CD14-positive monocyte (primary cell): Measurements from ENCODE around the gene ANKRD44. TPM values are rescaled to one million over a fixed set of nuclear protein-coding genes. Genes with fewer than 3 reads are reported as not detected.

ENCODE experiments used
- DNase-seq, 3 donors: peaks; one replicate each; pipeline ENCODE4 v3.0.0-alpha.2; 2011 to 2022
- H2AFZ ChIP-seq: 2 replicates; pipeline ENCODE4 v1.6.0; 2012; ENCODE audit warnings: mild to moderate bottlenecking, low read depth, low read length, inconsistent platforms; ENCODE audit not compliant: insufficient read depth, poor library complexity, severe bottlenecking
- H3K27ac ChIP-seq, 2 donors: 1 replicate in 1 of 2; 2 replicates in 1 of 2; pipeline ENCODE4 v1.5.1; 2012 to 2013; ENCODE audit warnings: low read length in 2 of 2, control low read depth in 1 of 2, inconsistent platforms in 1 of 2, low read depth in 1 of 2, mild to moderate bottlenecking in 1 of 2
- H3K27me3 ChIP-seq, 2 donors: one replicate each; pipeline versions ENCODE4 v1.6.0 to v1.6.1; 2011 to 2013; ENCODE audit warnings: low read length in 2 of 2; ENCODE audit not compliant: control insufficient read depth in 2 of 2, insufficient read depth in 2 of 2
- H3K36me3 ChIP-seq, 2 donors: replicated peaks in 1 of 2; 1 replicate in 1 of 2; 2 replicates in 1 of 2; pipeline versions ENCODE4 v1.5.1 to v1.6.1; 2012 to 2013; ENCODE audit warnings: low read length in 2 of 2, control low read depth in 1 of 2, inconsistent platforms in 1 of 2, mild to moderate bottlenecking in 1 of 2; ENCODE audit not compliant: insufficient read depth in 2 of 2, control insufficient read depth in 1 of 2
- H3K4me1 ChIP-seq, 2 donors: 1 replicate in 1 of 2; 2 replicates in 1 of 2; pipeline versions ENCODE4 v1.5.1 to v1.6.1; 2012 to 2013; ENCODE audit warnings: low read length in 2 of 2, control low read depth in 1 of 2, inconsistent platforms in 1 of 2, mild to moderate bottlenecking in 1 of 2, moderate library complexity in 1 of 2; ENCODE audit not compliant: insufficient read depth in 2 of 2, control insufficient read depth in 1 of 2
- H3K4me2 ChIP-seq: replicated peaks from 2 replicates; pipeline ENCODE3; 2012; ENCODE audit warnings: low read length, moderate library complexity, mild to moderate bottlenecking; ENCODE audit not compliant: poor library complexity, severe bottlenecking; ENCODE audit errors: extremely low read depth
- H3K4me3 ChIP-seq, 3 experiments: fragments of 200-600 bp in 1 of 3; sonication (generic) in 1 of 3; replicated peaks in 1 of 3; 1 replicate in 2 of 3; 2 replicates in 1 of 3; pipeline ENCODE4 v1.5.1; 2011 to 2013; ENCODE audit warnings: low read length in 3 of 3, mild to moderate bottlenecking in 3 of 3, control low read depth in 2 of 3, low read depth in 2 of 3, inconsistent platforms in 1 of 3, moderate library complexity in 1 of 3
- H3K79me2 ChIP-seq: 2 replicates; pipeline ENCODE4 v1.6.0; 2012; ENCODE audit warnings: mild to moderate bottlenecking, control low read depth, inconsistent platforms, low read length, moderate library complexity; ENCODE audit not compliant: insufficient read depth
- H3K9ac ChIP-seq: 2 replicates; pipeline ENCODE4 v1.6.0; 2017; ENCODE audit warnings: low read length, mild to moderate bottlenecking; ENCODE audit not compliant: insufficient read depth, poor library complexity, severe bottlenecking
- H3K9me3 ChIP-seq, 2 donors: replicated peaks in 1 of 2; 1 replicate in 1 of 2; 2 replicates in 1 of 2; pipeline versions ENCODE4 v1.5.1 to v1.6.1; 2012 to 2013; ENCODE audit warnings: low read length in 2 of 2, control low read depth in 1 of 2; ENCODE audit not compliant: control insufficient read depth in 1 of 2, insufficient read depth in 1 of 2
- H4K20me1 ChIP-seq: 2 replicates; pipeline ENCODE4 v1.6.0; 2012; ENCODE audit warnings: mild to moderate bottlenecking, low read length, control low read depth, moderate library complexity; ENCODE audit not compliant: insufficient read depth
- H3K27ac Mint-ChIP-seq, 7 donors: one replicate each; pipeline ENCODE4 v1.8.0; 2020; ENCODE audit warnings: mild to moderate bottlenecking in 7 of 7, mixed read lengths in 7 of 7, moderate library complexity in 6 of 7, inconsistent platforms in 2 of 7
- H3K27me3 Mint-ChIP-seq, 3 donors: one replicate each; pipeline ENCODE4 v1.8.0; 2021 to 2022; ENCODE audit warnings: low read depth in 3 of 3, mild to moderate bottlenecking in 3 of 3, mixed read lengths in 3 of 3, moderate library complexity in 3 of 3, inconsistent platforms in 1 of 3
- H3K36me3 Mint-ChIP-seq, 2 donors: one replicate each; pipeline ENCODE4 v1.8.0; 2020; ENCODE audit warnings: mixed read lengths in 2 of 2, inconsistent platforms in 1 of 2, mild to moderate bottlenecking in 1 of 2
- H3K4me1 Mint-ChIP-seq: one replicate; pipeline ENCODE4 v1.8.0; 2020; ENCODE audit warnings: mild to moderate bottlenecking, mixed read lengths
- H3K4me3 Mint-ChIP-seq, 2 donors: one replicate each; pipeline ENCODE4 v1.8.0; 2020; ENCODE audit warnings: mild to moderate bottlenecking in 2 of 2, mixed read lengths in 2 of 2, moderate library complexity in 1 of 2
- H3K9me3 Mint-ChIP-seq, 7 donors: one replicate each; pipeline ENCODE4 v1.8.0; 2020 to 2022; ENCODE audit warnings: mixed read lengths in 7 of 7, mild to moderate bottlenecking in 6 of 7, moderate library complexity in 6 of 7, inconsistent platforms in 2 of 7
- WGBS: methylation state at CpG from one replicate; pipeline ENCODE4 v1.1.5; 2013; ENCODE audit warnings: missing lambda C conversion rate; ENCODE audit not compliant: insufficient coverage; 5-methylcytosine and 5-hydroxymethylcytosine counted together
- intact Hi-C, 2 donors: fragments of 100-400 bp; cut with micrococcal nuclease; formaldehyde crosslinking; loops; one replicate each; pipeline versions ENCODE4 v1.15.0 to v1.15.1; 2023
- polyA plus RNA-seq, 3 donors: library from polyadenylated mRNA; depleted of rRNA in 1 of 3; unstranded in 2 of 3; stranded (reverse) in 1 of 3; fragments of 300-500 nt in 2 of 3; fragments of >200 nt in 1 of 3; fragmentation: Illumina TruSeq in 2 of 3; gene quantifications; 1 replicate in 2 of 3; 2 replicates in 1 of 3; pipeline ENCODE4 v1.2.3, GENCODE V29; 2012 to 2021
- TF ChIP-seq, protein P1 (sequence below): fragments of 200-600 bp; IDR thresholded peaks from one replicate; pipeline ENCODE4 v1.8.0; 2022; ENCODE audit warnings: antibody characterized with exemption, mild to moderate bottlenecking

Gene ANKRD44
- polyA plus RNA-seq, 3 donors, result 55.7 to 91.9 (median 64.9) TPM

DNA sequence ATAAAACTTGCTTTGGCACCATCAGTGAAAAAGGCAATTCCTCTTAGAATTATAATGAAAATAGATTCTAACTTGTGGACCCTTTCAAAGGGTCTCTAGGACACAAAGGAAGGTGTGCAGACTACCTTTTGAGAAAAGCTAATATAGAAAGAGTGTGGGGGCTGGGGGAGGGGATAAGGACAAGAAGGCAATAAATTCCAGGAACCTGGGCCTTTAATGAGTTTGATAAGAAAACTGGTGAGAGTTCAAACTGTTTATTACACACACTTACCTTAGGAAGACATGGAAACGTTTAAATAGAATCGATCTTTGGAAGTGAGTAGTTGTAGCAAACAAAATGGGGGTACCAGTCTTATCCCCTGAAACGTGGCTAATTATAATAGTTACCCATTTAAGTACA lies 344.5 kb downstream of the ANKRD44 start:
- Histone ChIP-seq H3K4me2 (no peak overlapping the region), H3K27ac (no peak overlapping the region)
- intact Hi-C loops, result no loop called here

DNA sequence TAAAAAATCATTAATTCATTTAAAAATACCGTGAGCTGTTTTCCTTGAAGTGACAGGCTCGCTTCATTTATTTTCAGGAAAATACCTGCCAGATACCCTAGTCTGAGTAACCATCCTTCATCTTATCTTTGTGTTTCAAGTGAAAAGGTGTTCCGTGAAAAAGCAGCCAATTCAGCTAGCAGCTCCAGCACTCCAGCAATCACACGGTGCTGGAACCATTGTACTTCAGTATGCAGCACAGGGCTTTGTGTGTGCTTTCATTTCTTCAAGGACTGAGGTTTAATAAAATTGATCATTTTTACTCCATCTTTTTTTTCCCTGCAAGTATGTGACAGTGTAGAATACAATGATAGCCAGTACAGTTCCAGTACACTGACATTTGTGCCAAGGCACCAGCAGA lies 344.9 kb downstream of the ANKRD44 start:
- Histone ChIP-seq H3K27me3 (no peaks in the 10 kb centered on the region), H4K20me1 (no peaks in the 10 kb centered on the region), H3K4me1 (peaks cover 0 to 4% of the 10 kb centered on the region in 2 donors), H2AFZ (no peak overlapping the region), H3K9me3 (no peaks in the 10 kb centered on the region), H3K4me3 (no peak overlapping the region), H3K79me2 (no peaks in the 10 kb centered on the region), H3K4me2 (no peak overlapping the region), H3K9ac (no peak overlapping the region), H3K27ac (no peak overlapping the region), H3K36me3 (no peaks in the 10 kb centered on the region)
- no CpG with 5 or more reads among the region's 4 CpGs for WGBS
- TF ChIP-seq, protein P1, sequence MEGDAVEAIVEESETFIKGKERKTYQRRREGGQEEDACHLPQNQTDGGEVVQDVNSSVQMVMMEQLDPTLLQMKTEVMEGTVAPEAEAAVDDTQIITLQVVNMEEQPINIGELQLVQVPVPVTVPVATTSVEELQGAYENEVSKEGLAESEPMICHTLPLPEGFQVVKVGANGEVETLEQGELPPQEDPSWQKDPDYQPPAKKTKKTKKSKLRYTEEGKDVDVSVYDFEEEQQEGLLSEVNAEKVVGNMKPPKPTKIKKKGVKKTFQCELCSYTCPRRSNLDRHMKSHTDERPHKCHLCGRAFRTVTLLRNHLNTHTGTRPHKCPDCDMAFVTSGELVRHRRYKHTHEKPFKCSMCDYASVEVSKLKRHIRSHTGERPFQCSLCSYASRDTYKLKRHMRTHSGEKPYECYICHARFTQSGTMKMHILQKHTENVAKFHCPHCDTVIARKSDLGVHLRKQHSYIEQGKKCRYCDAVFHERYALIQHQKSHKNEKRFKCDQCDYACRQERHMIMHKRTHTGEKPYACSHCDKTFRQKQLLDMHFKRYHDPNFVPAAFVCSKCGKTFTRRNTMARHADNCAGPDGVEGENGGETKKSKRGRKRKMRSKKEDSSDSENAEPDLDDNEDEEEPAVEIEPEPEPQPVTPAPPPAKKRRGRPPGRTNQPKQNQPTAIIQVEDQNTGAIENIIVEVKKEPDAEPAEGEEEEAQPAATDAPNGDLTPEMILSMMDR, result no peak
- peaks cover 0 to 3% (median 2%) of the 10 kb centered on the region in 3 donors for H3K27me3 Mint-ChIP-seq
- DNase-seq, result no peak
- H3K27ac Mint-ChIP-seq, result no peak overlapping the region
- intact Hi-C loops, result no loop called here
- H3K4me1 Mint-ChIP-seq, result peaks cover 6% of the 10 kb centered on the region
- H3K4me3 Mint-ChIP-seq, result no peak overlapping the region
- peaks cover 0 to 2% of the 10 kb centered on the region in 2 donors for H3K36me3 Mint-ChIP-seq
- peaks cover 0 to 3% (median 0%) of the 10 kb centered on the region in 7 donors for H3K9me3 Mint-ChIP-seq

More for the DNA sequence above, 344.5 kb downstream of the ANKRD44 start:
- H3K79me2 ChIP-seq, result no peaks in the 10 kb centered on the region
- DNase-seq, result no peak
- no peaks in the 10 kb centered on the region for H3K27me3 ChIP-seq
- H3K27me3 Mint-ChIP-seq, result peaks cover 0 to 3% (median 2%) of the 10 kb centered on the region in 3 donors
- H3K4me1 ChIP-seq, result peaks cover 0 to 4% of the 10 kb centered on the region in 2 donors
- TF ChIP-seq, protein P1, result no peak
- H3K4me3 ChIP-seq, result no peak overlapping the region
- peaks cover 0 to 3% (median 0%) of the 10 kb centered on the region in 7 donors for H3K9me3 Mint-ChIP-seq
- H3K9me3 ChIP-seq, result no peaks in the 10 kb centered on the region
- no CpG with 5 or more reads among the region's 3 CpGs for WGBS
- H3K4me1 Mint-ChIP-seq, result peaks cover 6% of the 10 kb centered on the region
- no peaks in the 10 kb centered on the region for H3K36me3 ChIP-seq
- H2AFZ ChIP-seq, result no peak overlapping the region
- no peak overlapping the region for H3K4me3 Mint-ChIP-seq
- H3K9ac ChIP-seq, result no peak overlapping the region
- H3K36me3 Mint-ChIP-seq, result peaks cover 0 to 2% of the 10 kb centered on the region in 2 donors
- no peak overlapping the region for H3K27ac Mint-ChIP-seq
- H4K20me1 ChIP-seq, result no peaks in the 10 kb centered on the region
